Measurements from ENCODE around the gene PPIE.

- TF ChIP-seq CTCF (IDR thresholded peaks at IDR 0.05; ENCODE audit: low read depth, low read length) (no peak), POLR2A (IDR thresholded peaks at IDR 0.05; ENCODE audit: extremely low read depth, insufficient read length) (no peak)
These were observed 51.0 kb downstream of the PPIE start for GRCh38 chr1:39789571-39790110.

All from NB4 (cell line).